Measurements from ENCODE around the gene KCNJ9. TPM values are rescaled to one million over a fixed set of nuclear protein-coding genes. Genes with fewer than 3 reads are reported as not detected.
"Not testable (repeated sequence)": the region's sequence is repeated elsewhere in the genome, so short reads cannot be mapped to it uniquely, and the experiment has no call there.

Gene KCNJ9
- total RNA-seq, 1 experiment from 2014 or later, result not detected

GRCh38 chr1:160108888-160109662 lies 27.7 kb downstream of the KCNJ9 start:
- Histone ChIP-seq H3K4me3 (ENCODE audit: low read length) (no peak overlapping the region), H4K20me1 (ENCODE audit: insufficient read depth, low read depth, low read length) (no peaks in the 10 kb centered on the region), H2AFZ (ENCODE audit: low read length) (no peak overlapping the region; the same call in 1 of the 2 replicates), H3K4me2 (ENCODE audit: low read depth, low read length, poor library complexity, severe bottlenecking) (no peak overlapping the region), H3K36me3 (ENCODE audit: insufficient read depth, low read length) (no peaks in the 10 kb centered on the region), H3K9ac (ENCODE audit: low read length) (no peak overlapping the region), H3K79me2 (ENCODE audit: low read length) (no peaks in the 10 kb centered on the region), H3K4me1 (ENCODE audit: low read length) (no peaks in the 10 kb centered on the region), H3K27me3 (ENCODE audit: low read length) (no peaks in the 10 kb centered on the region), H3K9me2 (replicated peaks; ENCODE audit: insufficient read depth, low read length) (no peaks in the 10 kb centered on the region), H3K27ac (ENCODE audit: low read length) (no peak overlapping the region), H3K9me3 (ENCODE audit: low read length) (no peaks in the 10 kb centered on the region)
- DNase-seq, result peak; percentile 80

GRCh38 chr1:160109686-160110085 lies 28.3 kb downstream of the KCNJ9 start:
- Histone ChIP-seq H3K27ac (ENCODE audit: low read length) (no peak overlapping the region), H2AFZ (ENCODE audit: low read length) (no peak overlapping the region), H4K20me1 (ENCODE audit: insufficient read depth, low read depth, low read length) (no peaks in the 10 kb centered on the region), H3K4me3 (ENCODE audit: low read length) (no peak overlapping the region), H3K27me3 (ENCODE audit: low read length) (no peaks in the 10 kb centered on the region), H3K9ac (ENCODE audit: low read length) (no peak overlapping the region), H3K4me1 (ENCODE audit: low read length) (no peaks in the 10 kb centered on the region), H3K9me2 (replicated peaks; ENCODE audit: insufficient read depth, low read length) (no peaks in the 10 kb centered on the region), H3K36me3 (ENCODE audit: insufficient read depth, low read length) (no peaks in the 10 kb centered on the region), H3K9me3 (ENCODE audit: low read length) (no peaks in the 10 kb centered on the region), H3K79me2 (ENCODE audit: low read length) (no peaks in the 10 kb centered on the region), H3K4me2 (ENCODE audit: low read depth, low read length, poor library complexity, severe bottlenecking) (no peak overlapping the region)
- no peak for DNase-seq

- not testable (repeated sequence) for H3K79me2 ChIP-seq (ENCODE audit: low read length); H3K36me3 ChIP-seq (ENCODE audit: insufficient read depth, low read length); H3K4me1 ChIP-seq (ENCODE audit: low read length); H3K9me3 ChIP-seq (ENCODE audit: low read length); H3K27me3 ChIP-seq (ENCODE audit: low read length); H3K4me2 ChIP-seq (ENCODE audit: low read depth, low read length, poor library complexity, severe bottlenecking); H3K27ac ChIP-seq (ENCODE audit: low read length); H3K9ac ChIP-seq (ENCODE audit: low read length); H4K20me1 ChIP-seq (ENCODE audit: insufficient read depth, low read depth, low read length); H3K9me2 ChIP-seq (replicated peaks; ENCODE audit: insufficient read depth, low read length); H3K4me3 ChIP-seq (ENCODE audit: low read length); H2AFZ ChIP-seq (ENCODE audit: low read length); DNase-seq
Measured at GRCh38 chr1:160111462-160111861, 30.1 kb downstream of the KCNJ9 start.

GRCh38 chr1:160112357-160112756 lies 31.0 kb downstream of the KCNJ9 start:
- Histone ChIP-seq H3K79me2 (ENCODE audit: low read length) (no peaks in the 10 kb centered on the region), H3K27ac (ENCODE audit: low read length) (no peak overlapping the region), H3K9ac (ENCODE audit: low read length) (no peak overlapping the region), H3K4me3 (ENCODE audit: low read length) (no peak overlapping the region), H2AFZ (ENCODE audit: low read length) (no peak overlapping the region), H3K36me3 (ENCODE audit: insufficient read depth, low read length) (no peaks in the 10 kb centered on the region), H3K4me2 (ENCODE audit: low read depth, low read length, poor library complexity, severe bottlenecking) (no peak overlapping the region), H3K4me1 (ENCODE audit: low read length) (no peaks in the 10 kb centered on the region), H3K9me2 (replicated peaks; ENCODE audit: insufficient read depth, low read length) (no peaks in the 10 kb centered on the region), H3K27me3 (ENCODE audit: low read length) (no peaks in the 10 kb centered on the region), H3K9me3 (ENCODE audit: low read length) (no peaks in the 10 kb centered on the region), H4K20me1 (ENCODE audit: insufficient read depth, low read depth, low read length) (no peaks in the 10 kb centered on the region)
- DNase-seq, result no peak

GRCh38 chr1:160113407-160113806 lies 32.1 kb downstream of the KCNJ9 start:
- no peaks in the 10 kb centered on the region for H3K9me3 ChIP-seq (ENCODE audit: low read length)
- H3K4me2 ChIP-seq (ENCODE audit: low read depth, low read length, poor library complexity, severe bottlenecking), result no peak overlapping the region
- H4K20me1 ChIP-seq (ENCODE audit: insufficient read depth, low read depth, low read length), result no peaks in the 10 kb centered on the region
- H3K27ac ChIP-seq (ENCODE audit: low read length), result no peak overlapping the region
- no peaks in the 10 kb centered on the region for H3K27me3 ChIP-seq (ENCODE audit: low read length)
- no peaks in the 10 kb centered on the region for H3K36me3 ChIP-seq (ENCODE audit: insufficient read depth, low read length)
- H3K79me2 ChIP-seq (ENCODE audit: low read length), result no peaks in the 10 kb centered on the region
- H3K9me2 ChIP-seq (replicated peaks; ENCODE audit: insufficient read depth, low read length), result no peaks in the 10 kb centered on the region
- H3K9ac ChIP-seq (ENCODE audit: low read length), result no peak overlapping the region
- DNase-seq, result no peak
- no peaks in the 10 kb centered on the region for H3K4me1 ChIP-seq (ENCODE audit: low read length)
- no peak overlapping the region for H3K4me3 ChIP-seq (ENCODE audit: low read length)
- no peak overlapping the region for H2AFZ ChIP-seq (ENCODE audit: low read length)

GRCh38 chr1:160114085-160114484 lies 32.7 kb downstream of the KCNJ9 start:
- Histone ChIP-seq H3K4me1 (ENCODE audit: low read length) (no peaks in the 10 kb centered on the region), H3K9ac (ENCODE audit: low read length) (no peak overlapping the region), H3K9me3 (ENCODE audit: low read length) (no peaks in the 10 kb centered on the region), H2AFZ (ENCODE audit: low read length) (no peak overlapping the region), H4K20me1 (ENCODE audit: insufficient read depth, low read depth, low read length) (no peaks in the 10 kb centered on the region), H3K4me3 (ENCODE audit: low read length) (no peak overlapping the region), H3K27me3 (ENCODE audit: low read length) (no peaks in the 10 kb centered on the region), H3K4me2 (ENCODE audit: low read depth, low read length, poor library complexity, severe bottlenecking) (no peak overlapping the region), H3K79me2 (ENCODE audit: low read length) (no peaks in the 10 kb centered on the region), H3K36me3 (ENCODE audit: insufficient read depth, low read length) (no peaks in the 10 kb centered on the region), H3K9me2 (replicated peaks; ENCODE audit: insufficient read depth, low read length) (no peaks in the 10 kb centered on the region), H3K27ac (ENCODE audit: low read length) (no peak overlapping the region)
- DNase-seq, result no peak

- Histone ChIP-seq H3K9me3 (ENCODE audit: low read length) (no peaks in the 10 kb centered on the region), H3K79me2 (ENCODE audit: low read length) (no peaks in the 10 kb centered on the region), H3K4me2 (ENCODE audit: low read depth, low read length, poor library complexity, severe bottlenecking) (no peak within 1 kb of the TSS), H3K9me2 (replicated peaks; ENCODE audit: insufficient read depth, low read length) (no peaks in the 10 kb centered on the region), H3K4me3 (ENCODE audit: low read length) (no peak within 1 kb of the TSS), H3K9ac (ENCODE audit: low read length) (no peak within 1 kb of the TSS), H3K27ac (ENCODE audit: low read length) (no peak within 1 kb of the TSS), H3K27me3 (ENCODE audit: low read length) (no peaks in the 10 kb centered on the region), H3K4me1 (ENCODE audit: low read length) (no peaks in the 10 kb centered on the region), H4K20me1 (ENCODE audit: insufficient read depth, low read depth, low read length) (no peaks in the 10 kb centered on the region), H3K36me3 (ENCODE audit: insufficient read depth, low read length) (no peaks in the 10 kb centered on the region), H2AFZ (ENCODE audit: low read length) (no peak within 1 kb of the TSS)
- DNase-seq, result no peak
Measured at GRCh38 chr1:160115545-160116282, 34.4 kb downstream of the KCNJ9 start, which contains the start of gene ATP1A2. ATP1A2 (plus strand) TSS chr1:160115759; CDS start chr1:160115862, 103 bp downstream.

- Histone ChIP-seq H3K9ac (ENCODE audit: low read length) (no peak overlapping the region), H2AFZ (ENCODE audit: low read length) (no peak overlapping the region), H3K4me2 (ENCODE audit: low read depth, low read length, poor library complexity, severe bottlenecking) (no peak overlapping the region), H3K4me1 (ENCODE audit: low read length) (no peaks in the 10 kb centered on the region), H3K27me3 (ENCODE audit: low read length) (no peaks in the 10 kb centered on the region), H3K4me3 (ENCODE audit: low read length) (no peak overlapping the region), H3K9me3 (ENCODE audit: low read length) (no peaks in the 10 kb centered on the region), H3K27ac (ENCODE audit: low read length) (no peak overlapping the region), H4K20me1 (ENCODE audit: insufficient read depth, low read depth, low read length) (no peaks in the 10 kb centered on the region), H3K9me2 (replicated peaks; ENCODE audit: insufficient read depth, low read length) (no peaks in the 10 kb centered on the region), H3K79me2 (ENCODE audit: low read length) (no peaks in the 10 kb centered on the region), H3K36me3 (ENCODE audit: insufficient read depth, low read length) (no peaks in the 10 kb centered on the region)
- DNase-seq, result no peak
Measured at GRCh38 chr1:160116283-160117147, 35.2 kb downstream of the KCNJ9 start.

All from Karpas-422 (cell line).